ENCODE results near the gene GDAP2. TPM values are rescaled to one million over a fixed set of nuclear protein-coding genes. Genes with fewer than 3 reads are reported as not detected.
"Not testable (repeated sequence)": the region's sequence is repeated elsewhere in the genome, so short reads cannot be mapped to it uniquely, and the experiment has no call there.

GDAP2 gene
- polyA plus RNA-seq, 3 donors: 17.2 to 19.5 (median 17.3) TPM

- no peak for DNase-seq (ENCODE audit: extremely low read depth in 1 of 11, low read depth in 9 of 11, low spot score in 4 of 11)
These were observed 72.0 kb downstream of the GDAP2 start for GRCh38 chr1:117857418-117857817.

- DNase-seq (ENCODE audit: extremely low read depth in 1 of 11, low read depth in 9 of 11, low spot score in 4 of 11): no peak
These were observed 76.4 kb downstream of the GDAP2 start for GRCh38 chr1:117852853-117853553.

- no peak for DNase-seq (ENCODE audit: extremely low read depth in 1 of 11, low read depth in 9 of 11, low spot score in 4 of 11)
These were observed 77.7 kb downstream of the GDAP2 start for GRCh38 chr1:117851687-117852086.

- no peak for DNase-seq (ENCODE audit: extremely low read depth in 1 of 11, low read depth in 9 of 11, low spot score in 4 of 11)
These were observed 82.6 kb downstream of the GDAP2 start for GRCh38 chr1:117846674-117847425.

- not testable (repeated sequence) for DNase-seq (ENCODE audit: extremely low read depth in 1 of 11, low read depth in 9 of 11, low spot score in 4 of 11)
These were observed 84.9 kb downstream of the GDAP2 start for GRCh38 chr1:117844478-117844877.

- no peak for DNase-seq (ENCODE audit: extremely low read depth in 1 of 11, low read depth in 9 of 11, low spot score in 4 of 11)
These were observed 85.6 kb downstream of the GDAP2 start for GRCh38 chr1:117843791-117844190.

GRCh38 chr1:117842408-117843170 lies 86.8 kb downstream of the GDAP2 start:
- DNase-seq (ENCODE audit: extremely low read depth in 1 of 11, low read depth in 9 of 11, low spot score in 4 of 11): no peak

- DNase-seq (ENCODE audit: extremely low read depth in 1 of 11, low read depth in 9 of 11, low spot score in 4 of 11): no peak
These were observed 88.2 kb downstream of the GDAP2 start for GRCh38 chr1:117841117-117841650.

GRCh38 chr1:117838911-117839310 lies 90.5 kb downstream of the GDAP2 start:
- DNase-seq (ENCODE audit: extremely low read depth in 1 of 11, low read depth in 9 of 11, low spot score in 4 of 11): no peak

- no peak for DNase-seq (ENCODE audit: extremely low read depth in 1 of 11, low read depth in 9 of 11, low spot score in 4 of 11)
These were observed 93.4 kb downstream of the GDAP2 start for GRCh38 chr1:117836069-117836468.

GRCh38 chr1:117834416-117834815 lies 95.0 kb downstream of the GDAP2 start:
- no peak for DNase-seq (ENCODE audit: extremely low read depth in 1 of 11, low read depth in 9 of 11, low spot score in 4 of 11)

GRCh38 chr1:117832453-117832852 lies 97.0 kb downstream of the GDAP2 start:
- DNase-seq (ENCODE audit: extremely low read depth in 1 of 11, low read depth in 9 of 11, low spot score in 4 of 11): no peak

GRCh38 chr1:117830222-117830621 lies 99.2 kb downstream of the GDAP2 start:
- no peak for DNase-seq (ENCODE audit: extremely low read depth in 1 of 11, low read depth in 9 of 11, low spot score in 4 of 11)

GRCh38 chr1:117828201-117828600 lies 101.2 kb downstream of the GDAP2 start:
- no peak for DNase-seq (ENCODE audit: extremely low read depth in 1 of 11, low read depth in 9 of 11, low spot score in 4 of 11)

GRCh38 chr1:117826540-117827078 lies 102.8 kb downstream of the GDAP2 start:
- DNase-seq (ENCODE audit: extremely low read depth in 1 of 11, low read depth in 9 of 11, low spot score in 4 of 11): no peak

- DNase-seq (ENCODE audit: extremely low read depth in 1 of 11, low read depth in 9 of 11, low spot score in 4 of 11): no peak
These were observed 103.3 kb downstream of the GDAP2 start for GRCh38 chr1:117826119-117826518.

- DNase-seq (ENCODE audit: extremely low read depth in 1 of 11, low read depth in 9 of 11, low spot score in 4 of 11): no peak
These were observed 104.0 kb downstream of the GDAP2 start for GRCh38 chr1:117825414-117825813.

- DNase-seq (ENCODE audit: extremely low read depth in 1 of 11, low read depth in 9 of 11, low spot score in 4 of 11): no peak
These were observed 104.8 kb downstream of the GDAP2 start for GRCh38 chr1:117824616-117825015.

- DNase-seq (ENCODE audit: extremely low read depth in 1 of 11, low read depth in 9 of 11, low spot score in 4 of 11): no peak
These were observed 107.5 kb downstream of the GDAP2 start for GRCh38 chr1:117821774-117822482.

Measured in renal cortex interstitium (tissue), 11 donors.